ENCODE measurements around the gene EDDM13.

GRCh38 chr19:56355517-56355916 lies 83.0 kb downstream of the EDDM13 start:
- TF ChIP-seq CTCF (IDR thresholded peaks at IDR 0.05), result no peak
- TF ChIP-seq EZH2phosphoT487 (IDR thresholded peaks at IDR 0.05), result no peak
